Uterus (tissue), 2 donors: ENCODE data around the gene ANKRD63.

Source experiments
- POLR2A ChIP-seq, 2 donors: fragments of 450-650 bp; IDR thresholded peaks; one replicate each; pipeline ENCODE4 v1.6.1; 2016; ENCODE audit warnings: antibody characterized with exemption in 2 of 2, mild to moderate bottlenecking in 1 of 2, moderate library complexity in 1 of 2
- TF ChIP-seq, protein P1 (sequence below), 4 experiments: fragments of 200-600 bp in 2 of 4; fragments of 450-650 bp in 2 of 4; sonication (generic) in 2 of 4; IDR thresholded peaks; one replicate each; pipeline ENCODE4 v1.5.1; 2016 to 2019; ENCODE audit warnings: antibody characterized with exemption in 4 of 4, mild to moderate bottlenecking in 2 of 4, moderate library complexity in 1 of 4

DNA sequence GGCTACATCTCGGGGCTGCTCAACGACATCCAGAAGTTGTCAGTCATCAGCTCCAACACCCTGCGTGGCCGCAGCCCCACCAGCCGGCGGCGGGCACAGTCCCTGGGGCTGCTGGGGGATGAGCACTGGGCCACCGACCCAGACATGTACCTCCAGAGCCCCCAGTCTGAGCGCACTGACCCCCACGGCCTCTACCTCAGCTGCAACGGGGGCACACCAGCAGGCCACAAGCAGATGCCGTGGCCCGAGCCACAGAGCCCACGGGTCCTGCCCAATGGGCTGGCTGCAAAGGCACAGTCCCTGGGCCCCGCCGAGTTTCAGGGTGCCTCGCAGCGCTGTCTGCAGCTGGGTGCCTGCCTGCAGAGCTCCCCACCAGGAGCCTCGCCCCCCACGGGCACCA, 17.0 kb downstream of the ANKRD63 start:
- TF ChIP-seq, protein P1, sequence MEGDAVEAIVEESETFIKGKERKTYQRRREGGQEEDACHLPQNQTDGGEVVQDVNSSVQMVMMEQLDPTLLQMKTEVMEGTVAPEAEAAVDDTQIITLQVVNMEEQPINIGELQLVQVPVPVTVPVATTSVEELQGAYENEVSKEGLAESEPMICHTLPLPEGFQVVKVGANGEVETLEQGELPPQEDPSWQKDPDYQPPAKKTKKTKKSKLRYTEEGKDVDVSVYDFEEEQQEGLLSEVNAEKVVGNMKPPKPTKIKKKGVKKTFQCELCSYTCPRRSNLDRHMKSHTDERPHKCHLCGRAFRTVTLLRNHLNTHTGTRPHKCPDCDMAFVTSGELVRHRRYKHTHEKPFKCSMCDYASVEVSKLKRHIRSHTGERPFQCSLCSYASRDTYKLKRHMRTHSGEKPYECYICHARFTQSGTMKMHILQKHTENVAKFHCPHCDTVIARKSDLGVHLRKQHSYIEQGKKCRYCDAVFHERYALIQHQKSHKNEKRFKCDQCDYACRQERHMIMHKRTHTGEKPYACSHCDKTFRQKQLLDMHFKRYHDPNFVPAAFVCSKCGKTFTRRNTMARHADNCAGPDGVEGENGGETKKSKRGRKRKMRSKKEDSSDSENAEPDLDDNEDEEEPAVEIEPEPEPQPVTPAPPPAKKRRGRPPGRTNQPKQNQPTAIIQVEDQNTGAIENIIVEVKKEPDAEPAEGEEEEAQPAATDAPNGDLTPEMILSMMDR (IDR thresholded peaks at IDR 0.05): no peak
- TF ChIP-seq POLR2A (IDR thresholded peaks at IDR 0.05): no peak
